ENCODE data around the gene SLC9A2. TPM values are rescaled to one million over a fixed set of nuclear protein-coding genes. Genes with fewer than 3 reads are reported as not detected.
A peak's percentile ranks its signal among the peaks of the same experiment; 100 is the strongest.

The SLC9A2 gene
- total and polyA plus RNA-seq, 11 donors, result 0.03 to 0.46 (median 0.13) TPM; not detected in 2

- Histone ChIP-seq H3K27ac (no peak overlapping the region), H3K9me3 (no peaks in the 10 kb centered on the region), H3K4me1 (no peaks in the 10 kb centered on the region), H3K36me3 (no peaks in the 10 kb centered on the region), H3K27me3 (peaks cover 0 to 21% (median 3%) of the 10 kb centered on the region in 9 donors), H3K4me3 (no peak overlapping the region)
- DNase-seq, result no peak
- TF ChIP-seq, protein P1, sequence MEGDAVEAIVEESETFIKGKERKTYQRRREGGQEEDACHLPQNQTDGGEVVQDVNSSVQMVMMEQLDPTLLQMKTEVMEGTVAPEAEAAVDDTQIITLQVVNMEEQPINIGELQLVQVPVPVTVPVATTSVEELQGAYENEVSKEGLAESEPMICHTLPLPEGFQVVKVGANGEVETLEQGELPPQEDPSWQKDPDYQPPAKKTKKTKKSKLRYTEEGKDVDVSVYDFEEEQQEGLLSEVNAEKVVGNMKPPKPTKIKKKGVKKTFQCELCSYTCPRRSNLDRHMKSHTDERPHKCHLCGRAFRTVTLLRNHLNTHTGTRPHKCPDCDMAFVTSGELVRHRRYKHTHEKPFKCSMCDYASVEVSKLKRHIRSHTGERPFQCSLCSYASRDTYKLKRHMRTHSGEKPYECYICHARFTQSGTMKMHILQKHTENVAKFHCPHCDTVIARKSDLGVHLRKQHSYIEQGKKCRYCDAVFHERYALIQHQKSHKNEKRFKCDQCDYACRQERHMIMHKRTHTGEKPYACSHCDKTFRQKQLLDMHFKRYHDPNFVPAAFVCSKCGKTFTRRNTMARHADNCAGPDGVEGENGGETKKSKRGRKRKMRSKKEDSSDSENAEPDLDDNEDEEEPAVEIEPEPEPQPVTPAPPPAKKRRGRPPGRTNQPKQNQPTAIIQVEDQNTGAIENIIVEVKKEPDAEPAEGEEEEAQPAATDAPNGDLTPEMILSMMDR (IDR thresholded peaks at IDR 0.05), result no peak
- TF ChIP-seq POLR2A (IDR thresholded peaks at IDR 0.05), result no peak
- WGBS, 4 donors, result 82 to 87% (median 83%) methylated on average over 20 of the region's 20 CpGs
- intact Hi-C loops (cut with DNase I), result no loop called here
- no peak for ATAC-seq
These were observed 88.7 kb downstream of the SLC9A2 start for GRCh38 chr2:102707796-102708695.

DNA sequence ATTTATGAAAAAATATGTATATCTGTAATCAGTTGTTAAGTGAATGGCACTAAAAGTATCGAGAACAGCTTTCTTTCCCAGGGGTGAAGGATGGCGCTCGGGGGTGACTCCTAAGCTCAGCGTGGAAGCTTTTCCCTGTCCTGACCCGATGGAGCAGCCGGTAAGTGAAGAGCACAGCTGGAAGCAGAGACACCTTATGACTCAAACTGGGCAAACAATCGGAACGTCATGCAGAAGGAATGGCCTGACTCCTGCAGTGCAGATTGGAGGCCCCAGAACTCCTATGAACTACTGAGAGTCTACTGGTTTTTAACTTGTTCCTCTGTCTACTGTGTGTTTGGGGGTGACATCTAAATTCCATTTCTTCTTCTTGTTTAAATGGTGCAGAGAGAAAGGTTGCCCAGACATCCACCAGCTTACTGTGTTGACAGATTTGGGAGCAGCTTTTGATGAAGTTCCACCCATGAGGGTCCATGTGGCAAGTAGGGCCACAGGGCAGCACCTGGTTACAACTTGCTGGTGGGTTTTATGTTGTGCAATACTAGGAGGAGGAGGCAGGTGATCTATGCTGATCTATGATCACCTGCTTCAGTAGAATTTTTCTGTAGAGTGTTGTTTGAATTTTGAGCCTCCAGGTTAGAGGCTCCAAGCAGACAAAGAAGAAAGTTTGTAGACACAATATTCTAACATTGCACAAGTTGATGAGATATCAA is 89.7 kb downstream of the SLC9A2 start:
- intact Hi-C loops (cut with DNase I), result no loop called here
- 80 to 88% (median 84%) methylated on average over 8 of the region's 8 CpGs for WGBS, 4 donors
- H3K4me1 ChIP-seq, result no peaks in the 10 kb centered on the region
- ATAC-seq, result no peak
- no peak overlapping the region for H3K27ac ChIP-seq
- TF ChIP-seq, protein P1 (IDR thresholded peaks at IDR 0.05), result no peak
- no peak for TF ChIP-seq POLR2A (IDR thresholded peaks at IDR 0.05)
- no peaks in the 10 kb centered on the region for H3K9me3 ChIP-seq
- peaks cover 0 to 20% (median 3%) of the 10 kb centered on the region in 9 donors for H3K27me3 ChIP-seq
- no peak for DNase-seq
- no peaks in the 10 kb centered on the region for H3K36me3 ChIP-seq
- H3K4me3 ChIP-seq, result no peak overlapping the region

DNA sequence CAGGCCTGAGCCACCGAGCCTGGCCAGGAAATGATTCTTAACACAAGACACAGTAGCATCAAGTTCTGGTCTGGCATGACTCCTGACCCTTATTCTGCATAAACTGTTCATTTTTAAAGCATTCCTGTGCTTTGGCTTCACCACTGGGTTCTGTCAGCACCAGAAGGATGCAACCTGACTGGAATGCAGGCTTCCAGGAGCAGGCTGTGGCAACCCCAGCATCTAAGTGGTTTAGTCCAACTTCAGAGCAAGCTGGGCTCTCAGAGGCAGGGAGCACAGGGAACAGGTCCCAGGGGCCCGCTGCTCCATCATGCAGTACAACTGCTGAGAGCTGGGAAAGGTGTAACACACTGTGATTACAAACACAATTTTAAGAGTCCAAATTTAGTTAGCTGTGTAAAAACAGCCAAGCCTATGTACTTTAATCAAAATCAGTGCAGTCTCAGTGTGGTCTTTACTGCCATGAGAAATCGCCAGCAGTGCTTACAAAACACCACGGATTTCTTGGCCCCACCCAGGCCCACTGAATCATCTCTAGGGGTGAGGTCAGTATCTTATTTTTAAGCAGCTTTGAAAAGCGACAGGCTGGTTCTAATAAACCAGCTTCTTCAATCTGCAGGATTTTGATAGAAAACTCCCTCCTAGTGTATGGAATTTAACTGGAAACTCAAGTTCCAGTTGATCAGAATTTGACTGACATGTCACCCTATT is 98.1 kb downstream of the SLC9A2 start:
- Histone ChIP-seq H3K27ac (no peak overlapping the region), H3K4me3 (no peak overlapping the region), H3K36me3 (peaks cover 0 to 53% (median 36%) of the 10 kb centered on the region in 9 donors), H3K4me1 (no peaks in the 10 kb centered on the region), H3K27me3 (no peaks in the 10 kb centered on the region), H3K9me3 (no peaks in the 10 kb centered on the region)
- DNase-seq (no peak), ATAC-seq (peak in 1 of 4 donors; percentile 53)
- intact Hi-C loops (cut with DNase I), result no loop called here
- TF ChIP-seq, protein P1 (IDR thresholded peaks at IDR 0.05), result no peak
- no peak for TF ChIP-seq POLR2A (IDR thresholded peaks at IDR 0.05)
- WGBS, 4 donors, result 70 to 85% (median 82%) methylated on average over 5 of the region's 5 CpGs
